Uterus (tissue), 4 donors: ENCODE data around the gene PRF1. TPM values are rescaled to one million over a fixed set of nuclear protein-coding genes. Genes with fewer than 3 reads are reported as not detected.

Experiments
- DNase-seq, 2 donors: peaks; one replicate each; pipeline ENCODE4 v3.0.0-alpha.2; 2019 to 2020
- H3K27ac ChIP-seq, 2 donors: fragments of 200-600 bp; sonication (generic); 1 replicate in 1 of 2; 2 replicates in 1 of 2; pipeline ENCODE4 v1.5.1; 2016 to 2018
- H3K27me3 ChIP-seq, 2 donors: fragments of 200-600 bp; sonication (generic); one replicate each; pipeline ENCODE4 v1.5.1; 2018 to 2019; ENCODE audit warnings: control low read depth in 1 of 2
- H3K36me3 ChIP-seq, 2 donors: fragments of 200-600 bp; sonication (generic); one replicate each; pipeline ENCODE4 v1.5.1; 2019; ENCODE audit warnings: control low read depth in 1 of 2
- H3K4me1 ChIP-seq, 2 donors: fragments of 200-600 bp; sonication (generic); one replicate each; pipeline ENCODE4 v1.5.1; 2018 to 2019; ENCODE audit warnings: control low read depth in 1 of 2
- H3K4me3 ChIP-seq, 2 donors: fragments of 200-600 bp; sonication (generic); 1 replicate in 1 of 2; 2 replicates in 1 of 2; pipeline ENCODE4 v1.5.1; 2018 to 2019; ENCODE audit warnings: mild to moderate bottlenecking in 1 of 2
- H3K9me3 ChIP-seq, 2 donors: fragments of 200-600 bp; sonication (generic); one replicate each; pipeline ENCODE4 v1.5.1; 2019; ENCODE audit warnings: control low read depth in 1 of 2
- CTCF ChIP-seq, 4 experiments: fragments of 200-600 bp in 2 of 4; fragments of 450-650 bp in 2 of 4; sonication (generic) in 2 of 4; IDR thresholded peaks; one replicate each; pipeline ENCODE4 v1.5.1; 2016 to 2019; ENCODE audit warnings: antibody characterized with exemption in 4 of 4, mild to moderate bottlenecking in 2 of 4, moderate library complexity in 1 of 4
- POLR2A ChIP-seq, 2 donors: fragments of 450-650 bp; IDR thresholded peaks; one replicate each; pipeline ENCODE4 v1.6.1; 2016; ENCODE audit warnings: antibody characterized with exemption in 2 of 2, mild to moderate bottlenecking in 1 of 2, moderate library complexity in 1 of 2
- intact Hi-C: fragments of 100-400 bp; cut with DNase I; formaldehyde crosslinking; loops from one replicate; pipeline ENCODE4 v1.15.1; 2023; ENCODE audit warnings: low total_unique reads
- total RNA-seq, 4 donors: library from RNA; depleted of rRNA in 3 of 4; stranded (reverse); fragments of >200 nt in 3 of 4; gene quantifications; one replicate each; pipeline versions ENCODE4 v1.1.0 to v1.2.4, GENCODE V29; 2014 to 2023
- donor health status: DM: yes; HTN: yes; CAD: no.

The PRF1 gene
- 1 to 10 TPM in 2 of 4 donors, under 1 TPM in 1, not detected in 1; 0.51 to 8.7 (median 1.1) TPM for total RNA-seq

GRCh38 chr10:70602665-70603448 is at the start of gene PRF1:
PRF1 (minus strand) TSS chr10:70602741; CDS start chr10:70600902, 1,839 bp downstream.
- H3K4me1 ChIP-seq = no peaks in the 10 kb centered on the region
- no peak within 1 kb of the TSS for H3K27ac ChIP-seq
- H3K9me3 ChIP-seq = no peaks in the 10 kb centered on the region
- DNase-seq = no peak
- TF ChIP-seq POLR2A (IDR thresholded peaks at IDR 0.05) (no peak), CTCF (IDR thresholded peaks at IDR 0.05) (no peak)
- no peaks in the 10 kb centered on the region for H3K27me3 ChIP-seq
- no peaks in the 10 kb centered on the region for H3K36me3 ChIP-seq
- H3K4me3 ChIP-seq = no peak within 1 kb of the TSS
- intact Hi-C loops = no loop called here

GRCh38 chr10:70651661-70652060 is 49.1 kb upstream of the PRF1 start:
- intact Hi-C loops = no loop called here
- Histone ChIP-seq H3K4me1 (no peaks in the 10 kb centered on the region), H3K9me3 (no peaks in the 10 kb centered on the region)

GRCh38 chr10:70650718-70651117 is 48.2 kb upstream of the PRF1 start:
- Histone ChIP-seq H3K4me1 (no peaks in the 10 kb centered on the region), H3K27me3 (no peaks in the 10 kb centered on the region), H3K9me3 (no peaks in the 10 kb centered on the region), H3K36me3 (no peaks in the 10 kb centered on the region), H3K27ac (no peak overlapping the region), H3K4me3 (no peak overlapping the region)
- TF ChIP-seq CTCF (IDR thresholded peaks at IDR 0.05) (no peak), POLR2A (IDR thresholded peaks at IDR 0.05) (no peak)
- intact Hi-C loops = no loop called here
- DNase-seq = no peak

More at GRCh38 chr10:70651661-70652060, 49.1 kb upstream of the PRF1 start:
- no peak overlapping the region for H3K4me3 ChIP-seq
- DNase-seq = no peak
- H3K27me3 ChIP-seq = no peaks in the 10 kb centered on the region
- TF ChIP-seq CTCF (IDR thresholded peaks at IDR 0.05) = no peak
- no peak for TF ChIP-seq POLR2A (IDR thresholded peaks at IDR 0.05)
- H3K27ac ChIP-seq = no peak overlapping the region
- H3K36me3 ChIP-seq = no peaks in the 10 kb centered on the region

GRCh38 chr10:70650104-70650503 is 47.6 kb upstream of the PRF1 start:
- Histone ChIP-seq H3K27me3 (no peaks in the 10 kb centered on the region), H3K27ac (no peak overlapping the region), H3K36me3 (no peaks in the 10 kb centered on the region), H3K9me3 (no peaks in the 10 kb centered on the region), H3K4me1 (no peaks in the 10 kb centered on the region), H3K4me3 (no peak overlapping the region)
- DNase-seq = no peak
- TF ChIP-seq CTCF (IDR thresholded peaks at IDR 0.05) (no peak), POLR2A (IDR thresholded peaks at IDR 0.05) (no peak)
- intact Hi-C loops = no loop called here

GRCh38 chr10:70649526-70649925 is 47.0 kb upstream of the PRF1 start:
- Histone ChIP-seq H3K4me3 (no peak overlapping the region), H3K27ac (no peak overlapping the region), H3K4me1 (no peaks in the 10 kb centered on the region), H3K9me3 (no peaks in the 10 kb centered on the region), H3K27me3 (no peaks in the 10 kb centered on the region), H3K36me3 (no peaks in the 10 kb centered on the region)
- intact Hi-C loops = no loop called here
- TF ChIP-seq CTCF (IDR thresholded peaks at IDR 0.05) (no peak), POLR2A (IDR thresholded peaks at IDR 0.05) (no peak)
- no peak for DNase-seq
